Right forelimb (tissue), 1 donor: ENCODE measurements around the gene PPP6R1.
"Not testable (repeated sequence)": the region's sequence is repeated elsewhere in the genome, so short reads cannot be mapped to it uniquely, and the experiment has no call there.

Source experiments
- DNase-seq: peaks from one replicate; pipeline ENCODE4 v3.0.0-alpha.2; 2018

The PPP6R1 gene

GRCh38 chr19:55241935-55242464 is 16.8 kb downstream of the PPP6R1 start:
- DNase-seq: no peak

GRCh38 chr19:55241143-55241934 is 17.5 kb downstream of the PPP6R1 start:
- no peak for DNase-seq

GRCh38 chr19:55240713-55241020 is 18.1 kb downstream of the PPP6R1 start:
- no peak for DNase-seq

GRCh38 chr19:55239004-55239403 is 19.8 kb downstream of the PPP6R1 start:
- no peak for DNase-seq

- DNase-seq: no peak
These were observed 20.8 kb downstream of the PPP6R1 start for GRCh38 chr19:55238030-55238429.

GRCh38 chr19:55232986-55233385 is 25.8 kb downstream of the PPP6R1 start:
- no peak for DNase-seq

GRCh38 chr19:55232286-55232602 is 26.6 kb downstream of the PPP6R1 start:
- no peak for DNase-seq

GRCh38 chr19:55231391-55232285 is 27.2 kb downstream of the PPP6R1 start:
- no peak for DNase-seq

- DNase-seq: no peak
These were observed 28.0 kb downstream of the PPP6R1 start for GRCh38 chr19:55230780-55231179.

GRCh38 chr19:55230329-55230728 is 28.5 kb downstream of the PPP6R1 start:
- no peak for DNase-seq

GRCh38 chr19:55229789-55230182 is 29.0 kb downstream of the PPP6R1 start:
- DNase-seq: no peak

GRCh38 chr19:55229145-55229788 is 29.6 kb downstream of the PPP6R1 start:
- no peak for DNase-seq

- DNase-seq: no peak
These were observed 30.3 kb downstream of the PPP6R1 start, which contains the start of gene TMEM86B for GRCh38 chr19:55228403-55229031. TSS of gene TMEM86B (minus strand) at chr19:55228763. CDS start at chr19:55228741, 22 bp downstream.

GRCh38 chr19:55228015-55228391 is 30.8 kb downstream of the PPP6R1 start:
- no peak for DNase-seq

- DNase-seq: no peak
These were observed 31.4 kb downstream of the PPP6R1 start for GRCh38 chr19:55227241-55228014.

- no peak for DNase-seq
These were observed 32.0 kb downstream of the PPP6R1 start for GRCh38 chr19:55226788-55227187.

- DNase-seq: no peak
These were observed 32.5 kb downstream of the PPP6R1 start for GRCh38 chr19:55226273-55226672.

- no peak for DNase-seq
These were observed 33.3 kb downstream of the PPP6R1 start for GRCh38 chr19:55225415-55225958.

GRCh38 chr19:55224679-55225414 is 34.0 kb downstream of the PPP6R1 start:
- not testable (repeated sequence) for DNase-seq

- DNase-seq: no peak
These were observed 34.7 kb downstream of the PPP6R1 start for GRCh38 chr19:55224038-55224665.
